ENCODE measurements around the gene ARMC3.

- TF ChIP-seq POLR2A (IDR thresholded peaks at IDR 0.05; ENCODE audit: low read length) (no peak), EP300 (IDR thresholded peaks at IDR 0.05) (no peak), CTCF (IDR thresholded peaks at IDR 0.05) (no peak), MAFK (IDR thresholded peaks at IDR 0.05; ENCODE audit: partially characterized antibody) (no peak), MAX (IDR thresholded peaks at IDR 0.05) (no peak), KDM1A (IDR thresholded peaks at IDR 0.05; ENCODE audit: low read depth) (no peak), GATA3 (IDR thresholded peaks at IDR 0.05; ENCODE audit: borderline replicate concordance) (no peak), HDAC2 (IDR thresholded peaks at IDR 0.05) (no peak)
Observed at GRCh38 chr10:22992075-22992474, 64.2 kb downstream of the ARMC3 start.
